ENCODE measurements around the gene ELOVL7.

DNA sequence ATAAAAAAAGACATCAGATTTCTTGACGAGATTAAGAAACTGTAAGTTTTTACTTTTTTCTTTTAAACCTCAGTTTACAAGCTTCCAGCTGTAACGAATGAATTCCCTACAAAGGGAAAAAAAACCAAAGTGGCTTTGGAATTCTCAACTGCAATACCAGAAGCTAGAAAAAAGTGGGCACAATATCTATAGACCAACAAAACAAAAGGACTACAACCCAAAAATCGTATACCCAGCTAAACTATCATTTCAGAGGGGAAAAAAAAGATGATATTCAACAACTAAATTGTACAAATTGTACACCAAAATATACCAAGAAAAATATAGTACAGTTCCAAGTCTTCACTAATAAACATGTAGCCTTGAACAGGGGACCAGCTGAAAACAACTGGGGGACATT is 26.8 kb upstream of the ELOVL7 start:
- TF ChIP-seq, protein P1, sequence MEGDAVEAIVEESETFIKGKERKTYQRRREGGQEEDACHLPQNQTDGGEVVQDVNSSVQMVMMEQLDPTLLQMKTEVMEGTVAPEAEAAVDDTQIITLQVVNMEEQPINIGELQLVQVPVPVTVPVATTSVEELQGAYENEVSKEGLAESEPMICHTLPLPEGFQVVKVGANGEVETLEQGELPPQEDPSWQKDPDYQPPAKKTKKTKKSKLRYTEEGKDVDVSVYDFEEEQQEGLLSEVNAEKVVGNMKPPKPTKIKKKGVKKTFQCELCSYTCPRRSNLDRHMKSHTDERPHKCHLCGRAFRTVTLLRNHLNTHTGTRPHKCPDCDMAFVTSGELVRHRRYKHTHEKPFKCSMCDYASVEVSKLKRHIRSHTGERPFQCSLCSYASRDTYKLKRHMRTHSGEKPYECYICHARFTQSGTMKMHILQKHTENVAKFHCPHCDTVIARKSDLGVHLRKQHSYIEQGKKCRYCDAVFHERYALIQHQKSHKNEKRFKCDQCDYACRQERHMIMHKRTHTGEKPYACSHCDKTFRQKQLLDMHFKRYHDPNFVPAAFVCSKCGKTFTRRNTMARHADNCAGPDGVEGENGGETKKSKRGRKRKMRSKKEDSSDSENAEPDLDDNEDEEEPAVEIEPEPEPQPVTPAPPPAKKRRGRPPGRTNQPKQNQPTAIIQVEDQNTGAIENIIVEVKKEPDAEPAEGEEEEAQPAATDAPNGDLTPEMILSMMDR (IDR thresholded peaks at IDR 0.05), result no peak
- TF ChIP-seq, protein P2, sequence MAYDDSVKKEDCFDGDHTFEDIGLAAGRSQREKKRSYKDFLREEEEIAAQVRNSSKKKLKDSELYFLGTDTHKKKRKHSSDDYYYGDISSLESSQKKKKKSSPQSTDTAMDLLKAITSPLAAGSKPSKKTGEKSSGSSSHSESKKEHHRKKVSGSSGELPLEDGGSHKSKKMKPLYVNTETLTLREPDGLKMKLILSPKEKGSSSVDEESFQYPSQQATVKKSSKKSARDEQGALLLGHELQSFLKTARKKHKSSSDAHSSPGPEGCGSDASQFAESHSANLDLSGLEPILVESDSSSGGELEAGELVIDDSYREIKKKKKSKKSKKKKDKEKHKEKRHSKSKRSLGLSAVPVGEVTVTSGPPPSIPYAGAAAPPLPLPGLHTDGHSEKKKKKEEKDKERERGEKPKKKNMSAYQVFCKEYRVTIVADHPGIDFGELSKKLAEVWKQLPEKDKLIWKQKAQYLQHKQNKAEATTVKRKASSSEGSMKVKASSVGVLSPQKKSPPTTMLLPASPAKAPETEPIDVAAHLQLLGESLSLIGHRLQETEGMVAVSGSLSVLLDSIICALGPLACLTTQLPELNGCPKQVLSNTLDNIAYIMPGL (CRISPR knock-in tag; IDR thresholded peaks at IDR 0.05; ENCODE audit: borderline replicate concordance), result no peak
- TF ChIP-seq CBX2 (IDR thresholded peaks at IDR 0.05; ENCODE audit: borderline replicate concordance, low read depth) (no peak), RNF2 (IDR thresholded peaks at IDR 0.05; ENCODE audit: borderline replicate concordance, low read depth) (no peak), POLR2AphosphoS2 (conservative IDR thresholded peaks at IDR 0.05; ENCODE audit: low read length) (no peak), JUN (IDR thresholded peaks at IDR 0.05) (no peak), RAD21 (conservative IDR thresholded peaks at IDR 0.05 in 1 of 2, IDR thresholded peaks at IDR 0.05 in 1 of 2) (no peak), POLR2A (IDR thresholded peaks at IDR 0.05; ENCODE audit: low read length) (no peak), NPAS2 (CRISPR knock-in tag; IDR thresholded peaks at IDR 0.05; ENCODE audit: borderline replicate concordance) (no peak)

Measured in A549 (cell line).